HEK293T (cell line): ENCODE results near the gene KRT75.

Experiments
- CTCF ChIA-PET: fragments of 350-600 bp; formaldehyde crosslinking; extraction: SDS; loops from one replicate; lab custom pipeline; 2021; ENCODE audit warnings: antibody characterized with exemption, inconsistent platforms; lab: Yijun Ruan, JAX
- POLR2A ChIA-PET: fragments of 350-600 bp; formaldehyde crosslinking; extraction: SDS; loops from one replicate; lab custom pipeline; 2020; ENCODE audit warnings: antibody characterized with exemption, inconsistent platforms; lab: Yijun Ruan, JAX
- DNase-seq: peaks from one replicate; pipeline ENCODE4 v3.0.0; 2012; ENCODE audit warnings: mixed read lengths; ENCODE audit errors: extremely low spot score
- ARNT ChIP-seq: fragments of 450-650 bp; IDR thresholded peaks from 2 replicates; pipeline ENCODE4 v1.6.1; 2017; ENCODE audit warnings: mild to moderate bottlenecking
- BHLHE40 ChIP-seq: fragments of 450-650 bp; IDR thresholded peaks from 2 replicates; pipeline ENCODE4 v1.6.1; 2016; ENCODE audit warnings: mild to moderate bottlenecking, moderate library complexity, borderline replicate concordance
- CTBP1 ChIP-seq: fragments of 450-650 bp; IDR thresholded peaks from 2 replicates; pipeline ENCODE4 v1.6.1; 2016; ENCODE audit warnings: borderline replicate concordance
- ELF4 ChIP-seq: fragments of 450-650 bp; IDR thresholded peaks from 2 replicates; pipeline ENCODE4 v1.6.1; 2017; ENCODE audit warnings: antibody characterized with exemption
- FOXA1 ChIP-seq: fragments of 450-650 bp; IDR thresholded peaks from 2 replicates; pipeline ENCODE4 v1.6.1; 2016; ENCODE audit warnings: mild to moderate bottlenecking
- FOXK2 ChIP-seq: fragments of 450-650 bp; IDR thresholded peaks from 2 replicates; pipeline ENCODE4 v1.6.1; 2016; ENCODE audit warnings: mild to moderate bottlenecking
- FOXM1 ChIP-seq: fragments of 450-650 bp; IDR thresholded peaks from 2 replicates; pipeline ENCODE4 v1.6.1; 2017; ENCODE audit warnings: mild to moderate bottlenecking, borderline replicate concordance
- HDGF ChIP-seq: fragments of 450-650 bp; IDR thresholded peaks from 2 replicates; pipeline ENCODE4 v1.6.1; 2017; ENCODE audit warnings: antibody characterized with exemption, borderline replicate concordance
- L3MBTL2 ChIP-seq: fragments of 450-650 bp; conservative IDR thresholded peaks from 2 replicates; pipeline ENCODE4 v1.6.1; 2016; ENCODE audit warnings: mild to moderate bottlenecking
- LEF1 ChIP-seq: fragments of 450-650 bp; IDR thresholded peaks from 2 replicates; pipeline ENCODE4 v1.6.1; 2017; ENCODE audit warnings: mild to moderate bottlenecking, borderline replicate concordance
- NFRKB ChIP-seq: fragments of 450-650 bp; IDR thresholded peaks from 2 replicates; pipeline ENCODE4 v1.6.1; 2016; ENCODE audit warnings: mild to moderate bottlenecking, moderate library complexity
- SP1 ChIP-seq: fragments of 450-650 bp; IDR thresholded peaks from 2 replicates; pipeline ENCODE4 v1.6.1; 2017
- SUZ12 ChIP-seq: fragments of 450-650 bp; IDR thresholded peaks from 2 replicates; pipeline ENCODE4 v1.6.1; 2016; ENCODE audit warnings: mild to moderate bottlenecking
- TARDBP ChIP-seq: fragments of 450-650 bp; IDR thresholded peaks from 2 replicates; pipeline ENCODE4 v1.6.1; 2016
- ZNF384 ChIP-seq: fragments of 450-650 bp; IDR thresholded peaks from 2 replicates; pipeline ENCODE4 v1.6.1; 2016
- TF ChIP-seq, protein P1 (sequence below): fragments of 450-650 bp; IDR thresholded peaks from 2 replicates; pipeline ENCODE4 v1.6.1; 2016

KRT75 gene

DNA sequence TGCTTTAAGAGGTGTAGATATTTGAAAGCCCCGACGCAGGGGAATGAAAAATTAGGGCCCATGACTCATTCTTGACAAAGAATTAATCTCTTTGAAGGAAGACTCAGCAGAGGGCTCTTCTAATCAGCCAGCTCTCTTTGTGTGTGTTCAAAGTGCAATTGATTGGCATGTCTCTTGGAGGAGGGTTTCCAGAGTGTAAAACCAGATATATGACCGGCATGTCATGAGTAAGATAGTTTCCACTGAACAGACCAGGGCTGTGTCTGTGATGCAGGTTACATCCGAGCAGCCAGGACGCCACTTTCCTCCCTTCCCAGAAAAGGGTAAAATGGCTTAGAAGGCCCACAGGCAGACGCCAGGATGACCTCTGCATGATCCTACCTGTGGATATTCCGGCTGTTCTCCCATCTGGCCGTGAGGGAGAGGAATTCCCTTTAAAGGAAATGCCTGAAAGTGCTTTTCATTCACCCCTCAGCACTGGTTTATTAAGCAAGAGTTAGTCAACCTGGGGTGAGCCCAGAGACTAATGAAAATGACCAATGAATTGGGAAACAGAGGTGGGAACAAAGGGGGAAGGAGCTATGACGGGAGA lies 7.2 kb upstream of the KRT75 start:
- TF ChIP-seq ELF4 = no peak
- no peak for TF ChIP-seq FOXM1
- no peak for TF ChIP-seq NFRKB
- no peak for TF ChIP-seq TARDBP
- TF ChIP-seq BHLHE40 = no peak
- TF ChIP-seq HDGF = no peak
- no peak for TF ChIP-seq ARNT
- TF ChIP-seq, protein P1, sequence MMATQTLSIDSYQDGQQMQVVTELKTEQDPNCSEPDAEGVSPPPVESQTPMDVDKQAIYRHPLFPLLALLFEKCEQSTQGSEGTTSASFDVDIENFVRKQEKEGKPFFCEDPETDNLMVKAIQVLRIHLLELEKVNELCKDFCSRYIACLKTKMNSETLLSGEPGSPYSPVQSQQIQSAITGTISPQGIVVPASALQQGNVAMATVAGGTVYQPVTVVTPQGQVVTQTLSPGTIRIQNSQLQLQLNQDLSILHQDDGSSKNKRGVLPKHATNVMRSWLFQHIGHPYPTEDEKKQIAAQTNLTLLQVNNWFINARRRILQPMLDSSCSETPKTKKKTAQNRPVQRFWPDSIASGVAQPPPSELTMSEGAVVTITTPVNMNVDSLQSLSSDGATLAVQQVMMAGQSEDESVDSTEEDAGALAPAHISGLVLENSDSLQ = no peak
- TF ChIP-seq LEF1 = no peak
- DNase-seq = no peak
- CTCF ChIA-PET = no interaction called here
- POLR2A ChIA-PET = no interaction called here

DNA sequence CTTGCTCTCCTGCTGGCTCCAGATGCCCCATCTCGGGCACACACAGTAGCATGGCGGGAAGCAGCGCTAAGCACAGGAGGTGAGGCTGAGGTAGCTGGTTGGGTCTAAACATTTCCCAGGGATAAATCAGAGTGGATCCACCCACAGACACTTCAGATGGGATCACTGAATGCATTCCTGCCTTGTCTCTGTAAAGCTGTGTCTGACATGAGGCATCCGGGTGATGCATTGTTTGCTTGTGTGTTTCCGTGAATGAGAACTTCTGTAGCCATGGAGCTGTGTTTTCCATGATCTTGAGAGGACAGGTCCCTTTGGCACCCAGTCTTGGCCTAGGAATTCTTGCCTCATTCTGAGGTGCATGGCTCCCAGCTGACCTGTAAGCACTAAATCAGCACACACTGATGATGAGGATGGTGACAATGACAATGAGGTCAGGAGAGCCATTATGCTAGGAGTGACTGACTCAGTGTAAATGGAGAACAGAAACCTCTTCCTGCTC lies 6.7 kb upstream of the KRT75 start:
- TF ChIP-seq, protein P1 = no peak
- TF ChIP-seq L3MBTL2 = no peak
- TF ChIP-seq SUZ12 = no peak
- no peak for TF ChIP-seq CTBP1
- no peak for TF ChIP-seq FOXA1
- no peak for DNase-seq
- ChIA-PET POLR2A (no interaction called here), CTCF (no interaction called here)

DNA sequence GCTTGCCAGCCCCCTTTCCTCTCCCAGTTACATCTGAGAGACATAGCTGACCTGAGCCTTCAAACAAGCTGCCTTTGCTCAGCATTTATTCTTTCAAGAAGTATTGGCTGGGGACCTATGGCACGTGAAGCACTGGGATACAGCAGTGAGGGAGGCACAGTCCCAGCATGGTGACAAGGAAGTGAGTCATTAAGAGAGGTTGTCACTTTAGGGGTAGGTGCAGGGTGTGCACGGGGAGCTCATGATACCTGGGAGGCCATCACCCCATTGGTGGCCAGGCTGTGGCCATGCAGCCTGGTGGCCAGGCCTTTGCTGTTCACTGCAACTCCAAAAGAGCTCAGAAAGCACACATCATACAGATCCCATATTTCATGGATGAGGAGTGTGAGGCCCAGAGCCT lies 5.7 kb upstream of the KRT75 start:
- CTCF ChIA-PET = no interaction called here
- no peak for TF ChIP-seq ELF4
- no peak for TF ChIP-seq HDGF
- TF ChIP-seq ARNT = no peak
- no peak for TF ChIP-seq SUZ12
- no peak for TF ChIP-seq LEF1
- no peak for TF ChIP-seq FOXM1
- TF ChIP-seq, protein P1 = no peak
- TF ChIP-seq L3MBTL2 = no peak
- TF ChIP-seq ZNF384 = no peak
- TF ChIP-seq SP1 = no peak
- no peak for TF ChIP-seq BHLHE40
- no peak for TF ChIP-seq TARDBP
- no peak for DNase-seq
- POLR2A ChIA-PET = no interaction called here

DNA sequence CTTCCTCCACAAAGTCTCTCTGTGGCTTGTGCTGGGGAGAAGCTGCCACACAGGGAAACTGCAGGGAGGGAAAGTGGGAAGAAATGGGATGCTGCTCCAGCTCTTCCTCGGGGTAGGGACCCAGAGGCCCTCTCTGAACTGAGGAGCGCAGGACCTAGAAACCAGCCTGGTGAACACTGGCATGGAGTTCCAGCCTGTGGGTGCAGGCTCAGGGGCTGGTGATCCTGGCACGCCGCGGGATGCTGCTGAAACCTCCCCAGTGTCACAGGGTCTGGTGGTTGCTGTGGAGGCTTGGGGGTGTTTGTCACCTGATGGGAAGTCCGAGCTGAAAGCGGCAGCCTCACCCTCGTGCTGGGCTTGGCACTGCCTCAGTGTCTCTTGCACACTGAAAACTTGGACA lies 5.2 kb upstream of the KRT75 start:
- ChIA-PET POLR2A (no interaction called here), CTCF (no interaction called here)
- no peak for TF ChIP-seq L3MBTL2
- no peak for TF ChIP-seq LEF1
- no peak for TF ChIP-seq SP1
- TF ChIP-seq FOXA1 = no peak
- no peak for TF ChIP-seq FOXM1
- TF ChIP-seq NFRKB = no peak
- no peak for TF ChIP-seq HDGF
- no peak for TF ChIP-seq BHLHE40
- no peak for TF ChIP-seq TARDBP
- no peak for TF ChIP-seq ZNF384
- TF ChIP-seq CTBP1 = no peak
- no peak for TF ChIP-seq SUZ12
- no peak for TF ChIP-seq ELF4
- TF ChIP-seq, protein P1 = no peak
- no peak for TF ChIP-seq FOXK2
- no peak for TF ChIP-seq ARNT
- no peak for DNase-seq

DNA sequence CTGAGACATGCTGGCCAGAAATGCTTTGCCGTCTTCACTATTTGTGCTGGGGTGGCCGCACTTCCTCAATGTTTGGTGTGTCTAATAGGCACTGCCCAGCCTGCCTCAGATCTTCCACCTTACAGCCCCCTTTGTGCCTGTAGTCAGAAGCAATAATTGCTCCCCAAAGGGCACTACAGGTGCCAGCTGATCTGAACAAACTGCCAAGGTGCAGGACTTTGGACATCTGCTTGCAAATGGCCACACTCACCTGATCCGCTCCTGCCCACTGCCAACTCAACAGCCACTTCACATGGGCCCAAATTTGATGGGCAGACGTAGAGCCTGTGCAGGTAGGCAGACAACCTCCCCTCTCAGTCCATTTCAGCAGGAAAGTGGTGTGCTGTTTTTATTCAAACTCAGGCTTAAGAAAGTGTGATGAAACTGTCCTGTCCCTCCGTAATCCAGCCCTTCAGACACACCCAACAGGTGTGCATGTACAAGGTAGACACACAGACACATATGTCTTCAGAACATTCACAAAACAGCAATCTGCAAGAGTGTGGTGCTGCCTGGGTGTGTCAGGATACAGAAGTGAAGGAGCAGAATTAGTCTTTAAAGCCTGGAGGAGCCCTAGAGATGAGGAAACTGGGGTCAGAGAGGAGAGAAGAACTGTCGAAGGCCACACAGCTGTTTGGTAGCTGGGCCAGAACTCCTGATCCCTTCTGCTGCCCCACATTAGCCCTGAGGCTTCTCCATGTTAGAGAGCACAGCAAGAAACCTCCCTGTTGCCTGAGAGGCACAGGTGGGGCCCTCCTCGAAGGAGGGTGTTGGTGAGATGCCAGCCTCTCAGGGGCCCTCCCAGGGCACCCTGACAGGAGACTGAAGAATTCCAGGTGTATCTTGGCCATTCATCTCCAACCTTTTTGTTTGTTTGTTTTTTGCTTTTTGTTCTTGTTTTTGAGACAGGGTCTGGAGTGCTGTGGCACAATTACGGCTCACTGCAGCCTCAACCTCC lies 4.4 kb upstream of the KRT75 start:
- TF ChIP-seq FOXA1 (no peak), SP1 (no peak)
- ChIA-PET CTCF (no interaction called here), POLR2A (no interaction called here)
- DNase-seq = no peak

DNA sequence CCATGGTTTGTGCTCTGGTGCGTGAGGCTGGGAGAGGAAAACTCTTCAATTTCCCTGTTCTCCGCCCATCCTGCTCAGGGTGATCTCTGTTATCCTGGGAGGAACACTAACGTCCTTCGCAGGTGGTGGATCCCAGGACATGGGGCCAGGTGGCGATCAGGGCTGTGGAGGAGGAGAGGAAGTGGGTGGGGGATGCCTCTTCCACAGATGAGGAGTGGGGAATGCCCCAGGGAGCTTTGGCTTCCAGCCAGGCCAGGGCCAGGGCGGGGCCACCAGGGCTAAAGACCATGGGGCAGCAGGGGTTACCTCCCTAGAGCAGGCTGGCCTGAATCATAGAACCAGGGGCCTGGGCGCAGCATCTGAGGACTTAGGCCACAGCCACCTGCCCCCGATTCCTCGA lies 3.3 kb upstream of the KRT75 start:
- TF ChIP-seq ARNT = no peak
- TF ChIP-seq FOXK2 = no peak
- TF ChIP-seq CTBP1 = no peak
- ChIA-PET CTCF (no interaction called here), POLR2A (no interaction called here)
- no peak for DNase-seq
